HG03460 (cell line): ENCODE results near the gene NR6A1.

Experiments
- ATAC-seq: cut with Tn5 transposase; IDR thresholded peaks from one replicate; pipeline ENCODE4 v1.9.1; 2021; ENCODE audit not compliant: unreplicated experiment

The NR6A1 gene

DNA sequence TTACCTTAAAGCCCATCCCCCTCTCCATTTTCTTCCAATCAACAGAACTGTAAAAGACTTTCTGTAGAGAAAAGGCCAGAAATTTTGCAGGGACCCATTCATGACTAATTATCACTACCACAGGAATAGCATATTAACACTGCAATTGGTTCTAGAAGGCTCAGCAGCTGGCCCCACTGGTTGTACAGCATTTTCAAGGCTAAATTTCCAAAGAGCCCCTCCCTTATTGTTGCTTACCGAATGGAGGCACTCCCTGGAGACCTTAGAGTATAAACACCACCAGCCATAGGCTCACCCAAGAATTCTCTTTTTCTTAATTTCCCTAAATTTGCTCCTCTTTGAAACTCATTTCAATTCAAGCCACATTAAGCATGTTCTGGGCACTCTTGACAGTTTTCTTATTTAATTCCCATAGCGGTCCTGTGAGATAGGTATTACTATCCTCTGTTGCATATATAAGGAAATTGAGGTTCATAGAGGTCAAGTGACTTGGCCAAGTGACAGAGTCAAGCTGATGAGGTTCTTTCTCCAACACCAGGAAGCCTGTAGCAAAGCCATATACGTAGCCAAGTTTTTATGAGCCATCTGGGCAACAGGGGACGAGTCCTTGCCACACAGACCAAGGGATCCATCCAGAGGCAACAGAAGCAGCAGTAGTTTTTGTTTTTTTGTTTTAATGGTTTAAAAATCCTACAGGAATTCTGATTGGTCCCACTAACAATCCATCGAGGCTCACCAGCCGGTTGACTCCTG, 180.0 kb downstream of the NR6A1 start:
- ATAC-seq = no peak

- no peak for ATAC-seq
Observed at GRCh38 chr9:124584631-124585030, 186.5 kb downstream of the NR6A1 start.

DNA sequence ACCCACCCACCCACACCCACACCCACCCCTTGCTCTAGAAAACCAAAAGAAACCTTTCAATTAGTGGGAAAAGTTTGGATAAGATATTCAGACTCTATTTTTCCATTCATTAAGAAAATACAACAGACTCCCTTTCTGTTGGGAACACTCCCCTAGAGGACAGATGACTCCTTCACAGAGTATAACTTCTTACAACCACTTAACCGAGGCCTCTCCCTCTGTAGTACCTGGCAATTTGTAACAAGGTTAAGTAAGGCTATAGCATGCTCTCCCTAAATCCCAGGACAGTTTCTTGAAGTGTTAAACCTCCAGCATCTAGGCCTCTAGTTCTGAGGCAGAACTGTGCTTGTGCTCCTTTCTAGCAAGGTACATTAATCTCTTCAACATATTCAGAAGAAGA, 188.0 kb downstream of the NR6A1 start:
- no peak for ATAC-seq

DNA sequence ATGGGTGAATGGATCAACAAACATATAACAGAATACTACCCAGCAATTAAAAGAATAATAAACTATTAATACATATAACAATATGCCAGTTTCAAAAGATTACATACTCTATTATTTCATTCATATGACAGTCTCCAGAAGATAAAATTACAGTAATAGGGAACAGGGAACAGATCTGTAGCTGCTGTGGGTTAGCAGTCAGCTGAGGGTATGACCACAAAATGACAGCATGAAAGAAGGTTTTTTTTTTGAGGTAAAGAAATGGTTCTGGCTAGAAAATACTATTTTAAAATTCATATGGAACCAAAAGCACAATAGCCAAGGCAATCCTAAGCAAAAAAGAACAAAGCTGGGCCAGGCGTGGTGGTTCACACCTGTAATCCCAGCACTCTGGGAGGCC, 190.9 kb downstream of the NR6A1 start:
- ATAC-seq = no peak

DNA sequence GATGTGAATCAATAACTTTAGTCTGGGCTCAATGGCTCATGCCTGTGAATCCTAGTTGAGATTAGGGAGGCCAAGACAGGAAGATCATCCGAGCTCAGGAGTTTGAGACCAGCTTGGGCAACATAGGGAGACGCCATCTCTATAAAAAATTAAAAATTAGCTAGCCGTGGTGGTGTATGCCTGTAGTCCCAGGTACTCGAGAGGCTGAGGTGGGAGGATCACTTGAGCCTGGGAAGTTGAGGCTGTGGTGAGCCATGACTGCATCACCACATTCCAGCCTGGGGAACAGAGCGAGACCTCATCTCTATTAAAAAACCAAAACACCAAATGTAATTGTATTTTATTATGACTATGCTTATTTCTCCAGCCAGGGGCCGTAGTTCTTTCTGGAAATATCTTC, 194.4 kb downstream of the NR6A1 start:
- ATAC-seq = no peak

GRCh38 chr9:124574534-124575375, 196.4 kb downstream of the NR6A1 start:
- no peak for ATAC-seq

- no peak for ATAC-seq
Observed at GRCh38 chr9:124570942-124571666, 200.0 kb downstream of the NR6A1 start.

- ATAC-seq = no peak
Observed at GRCh38 chr9:124569942-124570341, 201.2 kb downstream of the NR6A1 start.

DNA sequence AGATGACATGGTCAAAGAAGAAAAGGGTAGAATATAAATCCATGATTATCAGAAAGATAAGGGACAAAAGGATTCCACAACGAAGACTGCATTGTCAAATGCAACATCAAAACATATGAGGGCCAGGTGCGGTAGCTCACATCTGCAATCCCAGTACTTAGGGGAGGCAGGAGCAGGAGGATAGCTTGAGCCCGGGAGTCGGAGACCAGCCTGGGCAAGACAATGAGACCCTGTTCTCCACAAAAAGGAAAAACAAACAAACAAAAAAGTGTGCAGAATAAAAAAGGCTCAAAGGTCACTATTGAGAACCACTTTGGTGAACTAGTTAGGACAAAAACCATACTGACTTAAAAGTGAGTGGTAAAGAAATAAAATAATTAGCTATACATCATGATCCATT, 203.7 kb downstream of the NR6A1 start:
- no peak for ATAC-seq

- ATAC-seq = no peak
Observed at GRCh38 chr9:124562328-124562727, 208.8 kb downstream of the NR6A1 start.

- ATAC-seq = no peak
Observed at GRCh38 chr9:124559871-124560270, 211.2 kb downstream of the NR6A1 start.

DNA sequence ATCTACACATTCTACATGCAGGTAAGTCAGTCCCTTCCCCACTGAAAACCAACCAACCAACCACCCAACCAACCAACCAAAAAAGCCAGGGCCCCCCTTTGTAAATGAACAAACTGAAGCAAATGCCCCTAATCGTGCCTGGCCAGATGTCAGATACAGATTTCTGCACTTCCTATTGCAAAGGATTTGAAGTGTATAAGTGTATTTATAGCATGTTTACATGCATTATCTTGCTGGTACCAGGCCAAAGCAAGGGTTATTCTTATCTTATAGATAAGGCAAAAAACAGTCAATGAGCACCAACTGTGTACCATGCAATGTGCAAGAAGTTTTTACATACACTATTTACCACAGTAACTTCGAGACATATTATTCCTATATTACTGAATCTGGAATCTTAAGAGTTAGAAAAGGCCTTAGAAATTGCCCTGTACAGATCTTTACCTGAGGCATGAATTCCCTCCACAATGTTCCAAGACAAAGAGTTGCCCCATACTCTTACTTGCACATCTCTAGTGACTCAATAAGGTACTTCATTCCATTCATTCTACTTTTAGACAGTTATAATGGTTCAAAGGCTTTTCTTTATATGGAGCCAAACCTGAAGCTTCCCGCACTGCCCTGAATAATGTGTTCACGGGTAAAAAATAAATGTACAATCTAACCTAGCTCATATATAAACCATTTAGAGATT, 212.2 kb downstream of the NR6A1 start:
- ATAC-seq = no peak

GRCh38 chr9:124557895-124558294, 213.2 kb downstream of the NR6A1 start:
- ATAC-seq = no peak

DNA sequence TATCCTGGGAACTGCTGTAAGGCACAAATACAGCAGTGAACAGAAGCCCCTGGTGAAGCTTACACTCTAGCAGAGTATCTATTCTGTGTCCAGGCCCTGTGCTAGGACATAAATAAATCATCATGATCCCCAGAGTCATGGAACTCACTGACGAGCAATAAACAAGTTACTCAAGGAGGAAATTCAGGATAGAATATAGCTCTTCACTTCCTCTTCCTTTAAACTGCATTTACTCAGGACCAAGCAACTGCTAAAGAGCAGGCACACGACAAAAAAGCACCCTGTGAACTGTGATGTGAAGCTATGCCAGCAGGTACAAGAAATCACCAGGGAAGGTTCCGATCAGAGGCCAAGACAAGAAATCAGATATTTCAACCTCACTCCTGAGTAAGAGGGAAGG, 216.1 kb downstream of the NR6A1 start:
- no peak for ATAC-seq

- ATAC-seq = no peak
Observed at GRCh38 chr9:124553738-124554137, 217.4 kb downstream of the NR6A1 start.

DNA sequence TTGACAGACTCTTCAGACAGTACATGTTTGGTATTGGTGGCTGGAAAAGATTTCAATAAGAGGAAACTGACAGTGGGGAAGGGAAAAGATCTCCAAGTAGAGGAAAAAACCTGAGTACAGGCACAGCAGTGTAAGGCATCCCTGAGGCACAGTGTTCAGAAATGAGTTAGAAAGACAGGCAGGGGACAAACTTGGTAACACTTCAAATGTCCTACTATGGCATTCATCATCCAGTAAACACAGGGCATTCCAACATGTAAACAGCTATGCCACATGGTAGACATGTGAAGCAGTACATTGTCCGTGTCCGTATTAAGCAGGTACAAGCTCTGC, 218.9 kb downstream of the NR6A1 start:
- no peak for ATAC-seq

DNA sequence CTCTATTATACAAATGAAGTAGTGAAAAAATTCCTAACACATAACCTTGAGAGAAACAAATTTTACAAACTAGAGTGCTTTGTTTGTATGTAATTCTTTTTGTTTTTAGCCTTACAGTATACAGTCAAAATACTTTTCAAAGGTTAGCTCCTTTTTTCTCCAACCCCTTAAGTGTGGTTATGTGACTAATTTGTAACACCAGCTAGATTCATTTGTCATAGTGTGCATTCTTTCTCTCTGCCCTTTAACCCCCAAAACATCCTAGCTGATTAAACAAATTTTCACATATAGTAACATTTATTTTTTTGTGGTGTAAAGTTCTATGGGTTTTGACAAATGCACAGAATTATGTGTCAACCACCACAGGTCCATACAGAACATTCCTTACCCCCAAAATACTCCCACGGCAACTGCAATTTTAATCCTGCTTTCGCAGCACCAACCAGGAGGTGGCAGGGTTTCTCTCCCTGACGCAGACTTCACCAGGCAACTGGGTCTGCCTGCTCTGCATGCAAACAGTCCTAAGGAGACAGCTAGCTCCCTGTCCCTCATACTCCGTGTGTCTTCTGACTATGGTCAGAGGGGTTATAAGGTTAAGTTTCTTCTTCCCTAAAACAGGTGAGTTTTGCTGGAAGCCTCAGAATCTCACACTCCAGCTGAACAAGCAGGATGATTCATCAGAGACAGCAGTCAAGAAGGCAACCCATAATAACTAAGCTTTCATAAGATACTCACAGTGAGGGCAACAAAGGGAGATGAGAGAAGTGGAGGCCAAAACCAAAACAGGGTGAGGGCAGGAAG, 219.4 kb downstream of the NR6A1 start:
- no peak for ATAC-seq

- no peak for ATAC-seq
Observed at GRCh38 chr9:124550072-124550471, 221.0 kb downstream of the NR6A1 start.

DNA sequence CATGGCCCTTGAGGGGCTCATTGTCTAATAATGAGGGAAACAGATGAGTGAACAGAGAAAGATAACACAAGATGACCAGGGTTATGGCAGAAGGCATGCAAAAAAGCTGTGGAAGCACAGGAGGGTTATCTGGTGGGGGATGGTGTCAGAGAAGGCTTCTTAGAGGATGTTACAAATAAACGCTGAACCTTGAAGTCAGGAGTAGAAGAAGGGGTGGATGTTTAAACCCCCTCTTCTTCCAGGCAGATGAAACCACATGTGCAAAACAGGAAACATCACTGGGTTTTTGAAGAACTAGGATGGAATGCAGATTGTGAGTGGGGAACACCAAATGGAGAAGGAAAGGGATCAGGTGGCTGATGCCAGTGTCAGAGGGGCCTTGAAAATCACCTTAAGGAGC, 222.1 kb downstream of the NR6A1 start:
- no peak for ATAC-seq

DNA sequence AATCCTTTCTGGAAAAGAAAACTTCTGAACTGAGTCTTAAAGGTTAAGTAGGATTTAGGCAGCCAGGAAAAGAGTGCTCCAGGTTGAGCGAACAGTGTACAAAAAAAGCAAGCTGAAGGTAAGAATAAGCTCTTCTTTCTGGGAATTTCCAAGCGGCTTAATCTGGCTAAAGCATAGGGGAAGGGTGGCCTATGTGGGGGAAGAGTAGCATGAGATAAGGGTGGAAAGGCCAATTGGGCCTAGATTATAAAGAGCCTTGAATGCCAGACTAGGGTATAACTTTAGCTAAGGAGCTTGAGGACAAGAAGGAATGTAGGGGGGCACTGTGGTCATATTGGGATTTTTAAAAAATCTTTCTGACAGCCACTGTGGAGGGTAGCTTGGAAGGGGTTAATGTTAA, 226.6 kb downstream of the NR6A1 start:
- no peak for ATAC-seq
